Sigmoid colon (tissue), 4 donors: ENCODE data around the gene FMNL2.

Experiments
- CTCF ChIP-seq, 4 experiments: fragments of 450-650 bp in 3 of 4; fragments of 200-600 bp in 1 of 4; IDR thresholded peaks; one replicate each; pipeline ENCODE4 v1.5.1; 2016 to 2019; ENCODE audit warnings: antibody characterized with exemption in 4 of 4, mild to moderate bottlenecking in 3 of 4, moderate library complexity in 2 of 4
- EP300 ChIP-seq, 4 donors: sonication (generic); formaldehyde crosslinking; IDR thresholded peaks; one replicate each; pipeline ENCODE4 v1.6.1; 2017; ENCODE audit warnings: antibody characterized with exemption in 4 of 4
- POLR2A ChIP-seq, 2 donors: fragments of 450-650 bp; IDR thresholded peaks; one replicate each; pipeline ENCODE4 v1.6.1; 2016; ENCODE audit warnings: antibody characterized with exemption in 2 of 2, mild to moderate bottlenecking in 2 of 2, moderate library complexity in 2 of 2
- POLR2AphosphoS5 ChIP-seq, 4 donors: sonication (generic); formaldehyde crosslinking; IDR thresholded peaks; one replicate each; pipeline ENCODE4 v1.6.1; 2017; ENCODE audit warnings: antibody characterized with exemption in 4 of 4

- TF ChIP-seq CTCF (IDR thresholded peaks at IDR 0.05), result no peak
- no peak for TF ChIP-seq EP300 (IDR thresholded peaks at IDR 0.05)
- no peak for TF ChIP-seq POLR2AphosphoS5 (IDR thresholded peaks at IDR 0.05)
- TF ChIP-seq POLR2A (IDR thresholded peaks at IDR 0.05), result no peak
Observed at GRCh38 chr2:152549423-152549822, 214.4 kb downstream of the FMNL2 start.
